Osteocyte (in vitro differentiated cells): ENCODE results near the gene BCL2. TPM values are rescaled to one million over a fixed set of nuclear protein-coding genes. Genes with fewer than 3 reads are reported as not detected.

Experiments used
- DNase-seq: peaks from one replicate; pipeline ENCODE4 v3.0.0; 2021; ENCODE audit warnings: mixed read lengths; ENCODE audit not compliant: unreplicated experiment; ENCODE audit errors: extremely low spot score
- H3K27ac Mint-ChIP-seq: one replicate; pipeline ENCODE4 v1.8.0; 2021; ENCODE audit warnings: mild to moderate bottlenecking, mixed read lengths; ENCODE audit not compliant: unreplicated experiment
- H3K27me3 Mint-ChIP-seq: one replicate; pipeline ENCODE4 v1.8.0; 2021; ENCODE audit warnings: mixed read lengths; ENCODE audit not compliant: unreplicated experiment
- H3K36me3 Mint-ChIP-seq: one replicate; pipeline ENCODE4 v1.8.0; 2021; ENCODE audit warnings: mixed read lengths; ENCODE audit not compliant: unreplicated experiment
- H3K4me1 Mint-ChIP-seq: one replicate; pipeline ENCODE4 v1.8.0; 2021; ENCODE audit warnings: mixed read lengths; ENCODE audit not compliant: unreplicated experiment
- H3K4me3 Mint-ChIP-seq: one replicate; pipeline ENCODE4 v1.8.0; 2021; ENCODE audit warnings: mild to moderate bottlenecking, moderate library complexity, mixed read lengths; ENCODE audit not compliant: unreplicated experiment
- H3K9me3 Mint-ChIP-seq: one replicate; pipeline ENCODE4 v1.8.0; 2021; ENCODE audit warnings: mixed read lengths; ENCODE audit not compliant: unreplicated experiment
- total RNA-seq: library from RNA; stranded (reverse); gene quantifications from 2 replicates; pipeline ENCODE4 v1.2.1, GENCODE V29; 2021
- TF ChIP-seq, protein P1 (sequence below): fragments of 200-600 bp; sonication (generic); IDR thresholded peaks from 2 replicates; pipeline ENCODE4 v1.5.0; 2021; ENCODE audit warnings: antibody characterized with exemption, mild to moderate bottlenecking, moderate library complexity

The BCL2 gene
- total RNA-seq, 1 donor from 2014 or later = 3.2 TPM

GRCh38 chr18:63225434-63225833 is 94.1 kb downstream of the BCL2 start:
- TF ChIP-seq, protein P1, sequence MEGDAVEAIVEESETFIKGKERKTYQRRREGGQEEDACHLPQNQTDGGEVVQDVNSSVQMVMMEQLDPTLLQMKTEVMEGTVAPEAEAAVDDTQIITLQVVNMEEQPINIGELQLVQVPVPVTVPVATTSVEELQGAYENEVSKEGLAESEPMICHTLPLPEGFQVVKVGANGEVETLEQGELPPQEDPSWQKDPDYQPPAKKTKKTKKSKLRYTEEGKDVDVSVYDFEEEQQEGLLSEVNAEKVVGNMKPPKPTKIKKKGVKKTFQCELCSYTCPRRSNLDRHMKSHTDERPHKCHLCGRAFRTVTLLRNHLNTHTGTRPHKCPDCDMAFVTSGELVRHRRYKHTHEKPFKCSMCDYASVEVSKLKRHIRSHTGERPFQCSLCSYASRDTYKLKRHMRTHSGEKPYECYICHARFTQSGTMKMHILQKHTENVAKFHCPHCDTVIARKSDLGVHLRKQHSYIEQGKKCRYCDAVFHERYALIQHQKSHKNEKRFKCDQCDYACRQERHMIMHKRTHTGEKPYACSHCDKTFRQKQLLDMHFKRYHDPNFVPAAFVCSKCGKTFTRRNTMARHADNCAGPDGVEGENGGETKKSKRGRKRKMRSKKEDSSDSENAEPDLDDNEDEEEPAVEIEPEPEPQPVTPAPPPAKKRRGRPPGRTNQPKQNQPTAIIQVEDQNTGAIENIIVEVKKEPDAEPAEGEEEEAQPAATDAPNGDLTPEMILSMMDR = no peak
- no peaks in the 10 kb centered on the region for H3K36me3 Mint-ChIP-seq
- H3K9me3 Mint-ChIP-seq = peaks cover 4% of the 10 kb centered on the region
- H3K4me3 Mint-ChIP-seq = no peak overlapping the region
- no peak overlapping the region for H3K27ac Mint-ChIP-seq
- DNase-seq = no peak
- peaks cover 7% of the 10 kb centered on the region for H3K4me1 Mint-ChIP-seq
- no peaks in the 10 kb centered on the region for H3K27me3 Mint-ChIP-seq

- Mint-ChIP-seq H3K9me3 (peaks cover 4% of the 10 kb centered on the region), H3K4me1 (no peaks in the 10 kb centered on the region), H3K36me3 (no peaks in the 10 kb centered on the region), H3K27ac (no peak overlapping the region), H3K27me3 (no peaks in the 10 kb centered on the region), H3K4me3 (no peak overlapping the region)
- TF ChIP-seq, protein P1 = no peak
- DNase-seq = no peak
Observed at GRCh38 chr18:63224630-63225029, 94.9 kb downstream of the BCL2 start.

DNA sequence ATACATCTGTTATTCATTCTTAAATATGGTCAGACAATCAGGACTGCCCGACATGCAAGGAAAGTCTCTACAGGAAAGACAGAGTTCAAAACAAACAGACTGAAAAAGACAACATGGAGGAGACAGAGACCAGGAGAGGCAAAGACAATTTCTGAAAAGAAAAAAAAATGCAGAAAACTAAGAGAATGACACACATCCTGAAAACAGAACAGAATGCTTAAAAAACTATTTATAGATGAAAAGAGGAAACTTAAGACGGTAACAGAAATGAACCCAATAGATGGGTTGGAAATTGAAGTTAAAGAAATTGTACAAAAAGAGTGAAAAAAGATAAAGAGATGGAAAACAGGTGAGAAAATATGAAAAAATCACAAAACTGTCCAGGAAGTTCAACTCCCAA is 95.7 kb downstream of the BCL2 start:
- Mint-ChIP-seq H3K27ac (no peak overlapping the region), H3K9me3 (peaks cover 4% of the 10 kb centered on the region), H3K4me3 (no peak overlapping the region), H3K36me3 (no peaks in the 10 kb centered on the region), H3K4me1 (peaks cover 3% of the 10 kb centered on the region), H3K27me3 (no peaks in the 10 kb centered on the region)
- TF ChIP-seq, protein P1 = no peak
- DNase-seq = no peak

GRCh38 chr18:63220903-63221302 is 98.7 kb downstream of the BCL2 start:
- Mint-ChIP-seq H3K4me3 (no peak overlapping the region), H3K4me1 (peaks cover 3% of the 10 kb centered on the region), H3K27me3 (no peaks in the 10 kb centered on the region), H3K36me3 (no peaks in the 10 kb centered on the region), H3K27ac (no peak overlapping the region), H3K9me3 (no peaks in the 10 kb centered on the region)
- DNase-seq = no peak
- TF ChIP-seq, protein P1 = no peak

GRCh38 chr18:63218472-63218871 is 101.1 kb downstream of the BCL2 start:
- TF ChIP-seq, protein P1 = no peak
- Mint-ChIP-seq H3K36me3 (no peaks in the 10 kb centered on the region), H3K4me3 (no peak overlapping the region), H3K4me1 (peaks cover 3% of the 10 kb centered on the region), H3K27me3 (no peaks in the 10 kb centered on the region), H3K27ac (no peak overlapping the region), H3K9me3 (no peaks in the 10 kb centered on the region)
- no peak for DNase-seq
